ENCODE results near the gene PCGF2.

PCGF2 gene

DNA sequence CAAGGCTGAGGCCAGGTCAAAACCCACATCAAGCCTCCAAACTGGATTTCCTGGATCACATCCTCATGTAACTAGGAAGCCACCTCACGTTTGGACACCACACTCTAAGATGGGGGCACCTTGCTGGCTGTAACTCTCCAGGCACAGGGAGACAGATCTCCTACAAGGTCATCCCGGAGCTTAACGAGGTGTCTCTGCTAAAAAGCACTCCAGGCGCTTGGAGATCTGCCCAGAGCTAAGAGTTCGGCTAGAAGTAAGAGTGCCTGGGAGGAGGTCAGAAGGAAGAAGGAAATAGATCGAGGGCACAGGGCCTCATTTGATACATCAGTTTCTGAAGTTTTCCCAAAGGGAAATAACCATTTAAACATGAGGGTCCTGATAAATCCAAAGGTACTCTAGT is 20.3 kb upstream of the PCGF2 start:
- Mint-ChIP-seq H3K9me3 (no peaks in the 10 kb centered on the region), H3K27me3 (no peaks in the 10 kb centered on the region), H3K4me1 (ENCODE audit: low read depth) (no peaks in the 10 kb centered on the region), H3K27ac (peak overlapping the region; percentile 59), H3K4me3 (no peak overlapping the region), H3K36me3 (ENCODE audit: low read depth) (peaks cover 98% of the 10 kb centered on the region)
- no peak for DNase-seq

- peak overlapping the region; percentile 63 for H3K27ac Mint-ChIP-seq
- DNase-seq = no peak
Observed at GRCh38 chr17:38766341-38766740, 18.2 kb upstream of the PCGF2 start.

DNA sequence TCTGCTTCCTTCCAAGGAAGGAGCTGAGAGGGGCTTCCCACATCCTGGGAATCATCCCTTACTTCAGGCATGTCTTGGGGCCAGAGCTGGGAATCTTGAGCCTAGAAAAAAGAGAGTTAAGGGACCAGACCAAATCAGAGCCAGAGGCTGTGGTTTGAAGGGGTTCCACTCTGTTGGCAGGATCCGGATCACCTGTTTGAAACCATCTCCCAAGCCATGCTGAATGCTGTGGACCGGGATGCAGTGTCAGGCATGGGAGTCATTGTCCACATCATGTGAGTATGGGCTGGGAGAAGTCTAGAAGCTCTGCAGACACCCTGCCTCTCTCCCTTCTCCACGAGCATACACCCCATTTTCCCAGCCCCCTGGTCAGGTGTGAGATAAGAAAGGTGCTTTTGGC is 14.1 kb upstream of the PCGF2 start:
- H3K36me3 Mint-ChIP-seq (ENCODE audit: low read depth) = peaks cover 96% of the 10 kb centered on the region
- H3K27ac Mint-ChIP-seq = peak overlapping the region; percentile 50
- no peaks in the 10 kb centered on the region for H3K27me3 Mint-ChIP-seq
- H3K4me1 Mint-ChIP-seq (ENCODE audit: low read depth) = peaks cover 9% of the 10 kb centered on the region
- no peak for DNase-seq
- H3K4me3 Mint-ChIP-seq = no peak overlapping the region
- H3K9me3 Mint-ChIP-seq = no peaks in the 10 kb centered on the region

More at GRCh38 chr17:38766341-38766740, 18.2 kb upstream of the PCGF2 start:
- Mint-ChIP-seq H3K36me3 (ENCODE audit: low read depth) (peaks cover 97% of the 10 kb centered on the region), H3K4me1 (ENCODE audit: low read depth) (peaks cover under 1% of the 10 kb centered on the region), H3K27me3 (no peaks in the 10 kb centered on the region), H3K9me3 (no peaks in the 10 kb centered on the region), H3K4me3 (no peak overlapping the region)

GRCh38 chr17:38761612-38762011 is 13.5 kb upstream of the PCGF2 start:
- H3K27ac Mint-ChIP-seq = peak overlapping the region; percentile 11
- H3K4me1 Mint-ChIP-seq (ENCODE audit: low read depth) = peaks cover 9% of the 10 kb centered on the region
- H3K27me3 Mint-ChIP-seq = no peaks in the 10 kb centered on the region
- no peaks in the 10 kb centered on the region for H3K9me3 Mint-ChIP-seq
- H3K4me3 Mint-ChIP-seq = no peak overlapping the region
- H3K36me3 Mint-ChIP-seq (ENCODE audit: low read depth) = peaks cover 95% of the 10 kb centered on the region
- no peak for DNase-seq

DNA sequence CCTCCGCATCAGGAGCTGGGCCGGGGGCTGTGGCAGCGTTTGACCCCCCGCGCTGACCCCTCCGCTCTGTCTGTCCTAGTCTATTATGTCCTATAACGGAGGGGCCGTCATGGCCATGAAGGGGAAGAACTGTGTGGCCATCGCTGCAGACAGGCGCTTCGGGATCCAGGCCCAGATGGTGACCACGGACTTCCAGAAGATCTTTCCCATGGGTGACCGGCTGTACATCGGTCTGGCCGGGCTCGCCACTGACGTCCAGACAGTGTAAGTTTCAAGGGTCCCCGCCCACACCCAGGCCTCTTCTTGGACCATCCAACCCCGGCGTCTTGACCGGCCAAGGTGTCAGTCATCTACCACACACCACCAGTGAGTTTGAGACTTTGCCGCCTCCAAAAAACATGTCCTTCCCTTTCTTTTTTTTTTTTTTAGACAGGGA is 5.0 kb upstream of the PCGF2 start:
- peaks cover 31% of the 10 kb centered on the region for H3K27me3 Mint-ChIP-seq
- peaks cover 60% of the 10 kb centered on the region for H3K36me3 Mint-ChIP-seq (ENCODE audit: low read depth)
- no peaks in the 10 kb centered on the region for H3K9me3 Mint-ChIP-seq
- DNase-seq = no peak
- H3K4me1 Mint-ChIP-seq (ENCODE audit: low read depth) = peaks cover 57% of the 10 kb centered on the region
- peak overlapping the region; percentile 99 for H3K27ac Mint-ChIP-seq
- H3K4me3 Mint-ChIP-seq = peak overlapping the region; percentile 93

GRCh38 chr17:38752308-38753070 is 4.4 kb upstream of the PCGF2 start, which contains the start of gene PSMB3:
TSS of gene PSMB3 (plus strand) at chr17:38752741. CDS start at chr17:38752827, 86 bp downstream.
- Mint-ChIP-seq H3K36me3 (ENCODE audit: low read depth) (peaks cover 54% of the 10 kb centered on the region), H3K27me3 (peaks cover 34% of the 10 kb centered on the region), H3K9me3 (no peaks in the 10 kb centered on the region), H3K4me3 (peak within 1 kb of the TSS; percentile 93), H3K27ac (peak within 1 kb of the TSS; percentile 99), H3K4me1 (ENCODE audit: low read depth) (peaks cover 57% of the 10 kb centered on the region)
- peak; percentile 95 for DNase-seq

DNA sequence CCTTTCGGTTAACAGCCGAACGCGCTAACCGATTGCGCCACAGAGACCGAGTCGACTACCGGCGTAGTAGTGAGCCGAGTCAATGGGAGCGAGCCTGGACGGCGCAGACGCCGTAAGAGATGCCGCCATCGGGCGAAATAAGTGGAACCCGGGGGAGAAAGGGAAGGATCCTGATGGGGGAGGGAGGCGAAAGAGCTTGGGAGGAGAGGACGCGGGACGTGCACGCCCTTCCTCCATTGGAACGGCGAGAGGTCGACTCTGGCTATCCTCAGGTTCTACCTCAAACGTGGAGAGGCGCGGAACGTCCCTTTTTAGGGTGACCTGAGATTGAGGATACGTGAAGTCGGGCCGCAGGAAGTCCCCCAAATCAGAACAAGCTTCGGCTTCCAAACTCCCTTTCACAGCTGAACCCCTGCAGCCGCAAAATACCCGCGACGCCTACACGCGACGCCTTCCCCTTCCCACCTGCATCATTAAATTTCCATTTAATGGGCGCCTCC is 3.7 kb upstream of the PCGF2 start:
- Mint-ChIP-seq H3K27ac (peak overlapping the region; percentile 99), H3K4me3 (peak overlapping the region; percentile 93), H3K36me3 (ENCODE audit: low read depth) (peaks cover 48% of the 10 kb centered on the region), H3K27me3 (peaks cover 36% of the 10 kb centered on the region), H3K9me3 (no peaks in the 10 kb centered on the region), H3K4me1 (ENCODE audit: low read depth) (peaks cover 58% of the 10 kb centered on the region)
- DNase-seq = peak; percentile 95

DNA sequence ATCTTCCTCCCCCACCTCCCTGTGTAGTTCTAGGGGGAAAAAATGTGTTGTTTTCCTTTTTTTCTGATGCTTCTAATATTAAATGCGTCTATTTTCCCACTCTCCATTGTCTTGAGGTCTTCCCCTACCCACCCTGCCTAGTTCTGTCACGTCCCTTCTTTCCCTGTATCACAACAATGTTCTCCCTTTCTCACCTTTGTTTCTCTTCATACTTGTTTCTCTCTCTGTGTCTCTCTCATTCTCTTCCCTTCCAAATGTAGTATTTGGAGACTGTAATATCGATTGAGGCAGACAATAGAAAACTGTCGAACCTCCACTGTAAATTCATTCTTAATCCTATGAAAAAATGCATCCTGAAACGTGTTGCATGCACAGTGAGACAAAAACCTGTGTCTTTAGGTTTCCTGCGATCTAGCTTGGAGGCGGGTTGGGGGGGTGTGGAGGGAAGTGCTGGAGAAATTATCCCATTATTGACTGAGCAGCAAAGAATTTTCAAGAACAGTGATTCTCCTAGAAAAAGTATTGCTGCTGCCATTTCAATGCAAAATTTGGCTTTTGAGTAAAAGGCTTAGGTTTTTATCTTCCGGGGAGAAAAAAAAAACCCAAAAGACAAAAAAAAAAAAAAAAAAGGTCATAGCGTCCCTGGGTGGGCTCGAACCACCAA is 3.1 kb upstream of the PCGF2 start:
- no peak for DNase-seq
- H3K9me3 Mint-ChIP-seq = no peaks in the 10 kb centered on the region
- peaks cover 42% of the 10 kb centered on the region for H3K27me3 Mint-ChIP-seq
- H3K36me3 Mint-ChIP-seq (ENCODE audit: low read depth) = peaks cover 43% of the 10 kb centered on the region
- H3K4me1 Mint-ChIP-seq (ENCODE audit: low read depth) = peaks cover 60% of the 10 kb centered on the region
- peak overlapping the region; percentile 99 for H3K27ac Mint-ChIP-seq
- H3K4me3 Mint-ChIP-seq = peak overlapping the region; percentile 93

- Mint-ChIP-seq H3K36me3 (ENCODE audit: low read depth) (peaks cover 35% of the 10 kb centered on the region), H3K27me3 (peaks cover 49% of the 10 kb centered on the region), H3K4me1 (ENCODE audit: low read depth) (peaks cover 59% of the 10 kb centered on the region), H3K9me3 (no peaks in the 10 kb centered on the region), H3K4me3 (peak overlapping the region; percentile 93), H3K27ac (peak overlapping the region; percentile 3)
- DNase-seq = peak; percentile 52
Observed at GRCh38 chr17:38750312-38751121, 2.4 kb upstream of the PCGF2 start.

- peaks cover 55% of the 10 kb centered on the region for H3K27me3 Mint-ChIP-seq
- H3K27ac Mint-ChIP-seq = no peak overlapping the region
- no peaks in the 10 kb centered on the region for H3K9me3 Mint-ChIP-seq
- peaks cover 57% of the 10 kb centered on the region for H3K4me1 Mint-ChIP-seq (ENCODE audit: low read depth)
- DNase-seq = peak; percentile 47
- H3K4me3 Mint-ChIP-seq = peak overlapping the region; percentile 93
- peaks cover 31% of the 10 kb centered on the region for H3K36me3 Mint-ChIP-seq (ENCODE audit: low read depth)
Observed at GRCh38 chr17:38750044-38750311, 1.8 kb upstream of the PCGF2 start.

DNA sequence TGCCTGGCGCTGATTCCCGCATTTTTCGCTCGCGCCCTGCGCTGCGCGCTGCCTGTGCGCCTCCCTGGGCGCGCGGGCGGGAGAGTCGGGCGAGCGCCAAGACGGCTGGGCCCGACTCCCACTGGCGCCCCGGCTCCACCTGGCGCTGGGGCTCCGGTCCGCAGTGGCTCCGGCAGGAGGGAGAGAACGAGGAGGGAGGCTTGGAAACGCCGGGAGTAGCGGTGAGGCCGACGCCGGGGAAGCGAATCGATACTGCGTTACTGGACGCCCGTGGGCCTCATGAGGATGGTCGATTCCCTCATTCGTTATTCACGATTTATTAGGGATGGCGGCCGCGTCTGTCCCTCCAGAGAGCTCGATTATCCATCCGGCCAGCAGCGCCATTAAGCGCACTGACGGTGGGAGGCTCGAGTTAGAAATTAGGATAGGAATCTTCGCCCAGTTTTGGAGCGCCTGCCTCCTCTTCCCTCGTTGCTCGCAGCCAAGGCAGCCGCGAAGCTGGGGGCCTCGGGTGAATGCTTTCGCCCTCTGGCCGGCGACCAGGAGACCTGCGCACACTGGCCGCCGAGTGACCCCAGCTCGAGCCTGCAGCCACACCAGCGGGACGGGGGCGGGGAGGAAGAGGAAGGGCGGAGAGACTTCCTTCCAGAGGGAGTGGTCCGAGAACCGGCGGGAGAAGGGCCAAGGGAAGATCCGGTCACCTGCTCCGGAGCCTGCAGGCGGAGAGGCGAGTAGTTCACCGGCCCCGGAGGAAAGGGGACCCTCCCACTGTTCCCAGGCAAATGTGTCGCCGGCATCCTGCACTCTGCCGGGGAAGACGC is 1.3 kb upstream of the PCGF2 start:
- Mint-ChIP-seq H3K9me3 (no peaks in the 10 kb centered on the region), H3K36me3 (ENCODE audit: low read depth) (peaks cover 26% of the 10 kb centered on the region), H3K4me1 (ENCODE audit: low read depth) (peaks cover 54% of the 10 kb centered on the region), H3K27ac (no peak overlapping the region), H3K27me3 (peaks cover 60% of the 10 kb centered on the region), H3K4me3 (peak overlapping the region; percentile 93)
- peak; percentile 49 for DNase-seq

DNA sequence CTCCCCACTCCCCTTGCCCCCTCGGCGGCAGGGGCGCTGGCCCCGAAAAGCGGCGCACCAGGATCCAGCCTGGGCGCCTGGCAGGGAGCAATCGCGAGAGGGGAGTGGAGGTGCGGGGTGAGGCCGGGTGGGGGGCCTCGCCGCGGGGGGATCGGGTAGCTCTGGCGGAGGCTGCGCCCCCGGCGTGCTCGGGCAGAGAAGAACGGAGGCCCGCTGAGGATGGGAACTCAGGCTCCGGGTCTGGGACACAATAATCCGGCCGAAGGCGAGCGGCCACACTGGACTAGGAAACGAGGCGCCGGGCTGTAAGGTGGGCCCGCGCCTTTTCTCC is 721 bp upstream of the PCGF2 start:
- peaks cover 20% of the 10 kb centered on the region for H3K36me3 Mint-ChIP-seq (ENCODE audit: low read depth)
- peak; percentile 51 for DNase-seq
- H3K4me3 Mint-ChIP-seq = peak overlapping the region; percentile 93
- no peaks in the 10 kb centered on the region for H3K9me3 Mint-ChIP-seq
- H3K27ac Mint-ChIP-seq = no peak overlapping the region
- H3K4me1 Mint-ChIP-seq (ENCODE audit: low read depth) = peaks cover 48% of the 10 kb centered on the region
- peaks cover 63% of the 10 kb centered on the region for H3K27me3 Mint-ChIP-seq

- Mint-ChIP-seq H3K4me3 (peak overlapping the region; percentile 72), H3K27ac (no peak overlapping the region), H3K9me3 (no peaks in the 10 kb centered on the region), H3K4me1 (ENCODE audit: low read depth) (peaks cover 43% of the 10 kb centered on the region), H3K27me3 (peaks cover 66% of the 10 kb centered on the region), H3K36me3 (ENCODE audit: low read depth) (peaks cover 7% of the 10 kb centered on the region)
- DNase-seq = no peak
Observed at GRCh38 chr17:38747463-38748148, 530 bp downstream of the PCGF2 start.
